Measurements from ENCODE around the gene MOCS1. TPM values are rescaled to one million over a fixed set of nuclear protein-coding genes. Genes with fewer than 3 reads are reported as not detected.

MOCS1 gene
- total and polyA plus RNA-seq, 2 experiments from 2014 or later, result 17.2 to 28.1 TPM

- TF ChIP-seq, protein P1, sequence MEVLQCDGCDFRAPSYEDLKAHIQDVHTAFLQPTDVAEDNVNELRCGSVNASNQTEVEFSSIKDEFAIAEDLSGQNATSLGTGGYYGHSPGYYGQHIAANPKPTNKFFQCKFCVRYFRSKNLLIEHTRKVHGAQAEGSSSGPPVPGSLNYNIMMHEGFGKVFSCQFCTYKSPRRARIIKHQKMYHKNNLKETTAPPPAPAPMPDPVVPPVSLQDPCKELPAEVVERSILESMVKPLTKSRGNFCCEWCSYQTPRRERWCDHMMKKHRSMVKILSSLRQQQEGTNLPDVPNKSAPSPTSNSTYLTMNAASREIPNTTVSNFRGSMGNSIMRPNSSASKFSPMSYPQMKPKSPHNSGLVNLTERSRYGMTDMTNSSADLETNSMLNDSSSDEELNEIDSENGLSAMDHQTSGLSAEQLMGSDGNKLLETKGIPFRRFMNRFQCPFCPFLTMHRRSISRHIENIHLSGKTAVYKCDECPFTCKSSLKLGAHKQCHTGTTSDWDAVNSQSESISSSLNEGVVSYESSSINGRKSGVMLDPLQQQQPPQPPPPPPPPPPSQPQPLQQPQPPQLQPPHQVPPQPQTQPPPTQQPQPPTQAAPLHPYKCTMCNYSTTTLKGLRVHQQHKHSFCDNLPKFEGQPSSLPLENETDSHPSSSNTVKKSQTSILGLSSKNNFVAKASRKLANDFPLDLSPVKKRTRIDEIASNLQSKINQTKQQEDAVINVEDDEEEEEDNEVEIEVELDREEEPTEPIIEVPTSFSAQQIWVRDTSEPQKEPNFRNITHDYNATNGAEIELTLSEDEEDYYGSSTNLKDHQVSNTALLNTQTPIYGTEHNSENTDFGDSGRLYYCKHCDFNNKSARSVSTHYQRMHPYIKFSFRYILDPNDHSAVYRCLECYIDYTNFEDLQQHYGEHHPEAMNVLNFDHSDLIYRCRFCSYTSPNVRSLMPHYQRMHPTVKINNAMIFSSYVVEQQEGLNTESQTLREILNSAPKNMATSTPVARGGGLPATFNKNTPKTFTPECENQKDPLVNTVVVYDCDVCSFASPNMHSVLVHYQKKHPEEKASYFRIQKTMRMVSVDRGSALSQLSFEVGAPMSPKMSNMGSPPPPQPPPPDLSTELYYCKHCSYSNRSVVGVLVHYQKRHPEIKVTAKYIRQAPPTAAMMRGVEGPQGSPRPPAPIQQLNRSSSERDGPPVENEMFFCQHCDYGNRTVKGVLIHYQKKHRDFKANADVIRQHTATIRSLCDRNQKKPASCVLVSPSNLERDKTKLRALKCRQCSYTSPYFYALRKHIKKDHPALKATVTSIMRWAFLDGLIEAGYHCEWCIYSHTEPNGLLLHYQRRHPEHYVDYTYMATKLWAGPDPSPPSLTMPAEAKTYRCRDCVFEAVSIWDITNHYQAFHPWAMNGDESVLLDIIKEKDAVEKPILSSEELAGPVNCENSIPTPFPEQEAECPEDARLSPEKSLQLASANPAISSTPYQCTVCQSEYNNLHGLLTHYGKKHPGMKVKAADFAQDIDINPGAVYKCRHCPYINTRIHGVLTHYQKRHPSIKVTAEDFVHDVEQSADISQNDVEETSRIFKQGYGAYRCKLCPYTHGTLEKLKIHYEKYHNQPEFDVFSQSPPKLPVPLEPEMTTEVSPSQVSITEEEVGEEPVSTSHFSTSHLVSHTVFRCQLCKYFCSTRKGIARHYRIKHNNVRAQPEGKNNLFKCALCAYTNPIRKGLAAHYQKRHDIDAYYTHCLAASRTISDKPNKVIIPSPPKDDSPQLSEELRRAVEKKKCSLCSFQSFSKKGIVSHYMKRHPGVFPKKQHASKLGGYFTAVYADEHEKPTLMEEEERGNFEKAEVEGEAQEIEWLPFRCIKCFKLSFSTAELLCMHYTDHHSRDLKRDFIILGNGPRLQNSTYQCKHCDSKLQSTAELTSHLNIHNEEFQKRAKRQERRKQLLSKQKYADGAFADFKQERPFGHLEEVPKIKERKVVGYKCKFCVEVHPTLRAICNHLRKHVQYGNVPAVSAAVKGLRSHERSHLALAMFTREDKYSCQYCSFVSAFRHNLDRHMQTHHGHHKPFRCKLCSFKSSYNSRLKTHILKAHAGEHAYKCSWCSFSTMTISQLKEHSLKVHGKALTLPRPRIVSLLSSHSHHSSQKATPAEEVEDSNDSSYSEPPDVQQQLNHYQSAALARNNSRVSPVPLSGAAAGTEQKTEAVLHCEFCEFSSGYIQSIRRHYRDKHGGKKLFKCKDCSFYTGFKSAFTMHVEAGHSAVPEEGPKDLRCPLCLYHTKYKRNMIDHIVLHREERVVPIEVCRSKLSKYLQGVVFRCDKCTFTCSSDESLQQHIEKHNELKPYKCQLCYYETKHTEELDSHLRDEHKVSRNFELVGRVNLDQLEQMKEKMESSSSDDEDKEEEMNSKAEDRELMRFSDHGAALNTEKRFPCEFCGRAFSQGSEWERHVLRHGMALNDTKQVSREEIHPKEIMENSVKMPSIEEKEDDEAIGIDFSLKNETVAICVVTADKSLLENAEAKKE (CRISPR knock-in tag; IDR thresholded peaks at IDR 0.05), result no peak
Measured at GRCh38 chr6:39941138-39941537, 6.9 kb upstream of the MOCS1 start (continued).

DNA sequence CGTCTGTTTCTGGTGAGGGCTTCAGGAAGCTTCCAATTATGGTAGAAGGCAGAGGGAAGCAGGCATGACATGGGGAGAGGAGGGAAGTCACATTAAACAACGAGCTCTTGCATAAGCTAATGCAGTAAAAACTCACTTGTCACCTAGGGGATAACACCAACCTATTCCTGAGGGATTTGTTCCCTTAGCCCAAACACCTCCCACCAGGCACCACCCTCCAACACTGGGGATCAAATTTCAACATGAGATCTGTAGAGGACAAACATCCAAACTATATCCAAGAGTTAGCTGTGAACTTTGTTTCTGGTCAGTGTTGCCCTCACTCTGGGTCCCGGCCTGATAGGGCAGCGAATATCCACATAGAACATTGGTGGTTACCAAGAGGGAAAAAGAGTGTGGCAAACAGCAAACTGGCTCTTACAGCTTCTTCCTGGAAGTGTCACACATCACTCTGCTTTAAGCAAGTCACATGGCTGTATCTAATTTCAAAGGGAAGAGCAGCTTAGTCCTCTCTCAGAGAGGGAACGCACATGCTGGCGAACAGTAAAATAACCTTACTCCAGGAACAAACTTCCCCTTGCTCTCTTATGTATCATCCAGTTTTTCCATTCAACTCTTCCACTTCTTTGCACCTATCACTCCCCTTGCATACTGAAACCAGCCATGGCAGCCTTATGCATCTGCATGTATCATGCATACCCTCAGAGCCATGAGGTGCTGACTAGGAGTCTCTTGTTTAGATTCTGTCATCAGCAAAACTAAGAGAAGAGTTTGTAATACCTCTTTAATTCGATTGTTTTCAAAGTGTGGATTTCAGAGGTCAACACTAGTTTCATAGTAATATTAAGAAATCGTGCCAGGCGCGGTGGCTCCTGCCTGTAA lies 4.8 kb upstream of the MOCS1 start:
- peaks cover 17% of the 10 kb centered on the region for H3K4me1 ChIP-seq (ENCODE audit: insufficient read depth)
- DNase-seq (ENCODE audit: low spot score) (peak; percentile 42), ATAC-seq (peak; percentile 28)
- Mint-ChIP-seq H3K9me3 (no peaks in the 10 kb centered on the region), H3K36me3 (ENCODE audit: low read depth) (no peaks in the 10 kb centered on the region), H3K4me3 (no peak overlapping the region), H3K27me3 (ENCODE audit: insufficient read depth, low read depth, poor library complexity) (no peaks in the 10 kb centered on the region), H3K4me1 (peaks cover 19% of the 10 kb centered on the region; the same call in 2 of the 3 replicates), H3K27ac (no peak overlapping the region)
- TF ChIP-seq ETS1 (IDR thresholded peaks at IDR 0.05) (no peak), ZNF331 (CRISPR knock-in tag; IDR thresholded peaks at IDR 0.05; ENCODE audit: low read depth) (no peak)
- TF ChIP-seq, protein P2, sequence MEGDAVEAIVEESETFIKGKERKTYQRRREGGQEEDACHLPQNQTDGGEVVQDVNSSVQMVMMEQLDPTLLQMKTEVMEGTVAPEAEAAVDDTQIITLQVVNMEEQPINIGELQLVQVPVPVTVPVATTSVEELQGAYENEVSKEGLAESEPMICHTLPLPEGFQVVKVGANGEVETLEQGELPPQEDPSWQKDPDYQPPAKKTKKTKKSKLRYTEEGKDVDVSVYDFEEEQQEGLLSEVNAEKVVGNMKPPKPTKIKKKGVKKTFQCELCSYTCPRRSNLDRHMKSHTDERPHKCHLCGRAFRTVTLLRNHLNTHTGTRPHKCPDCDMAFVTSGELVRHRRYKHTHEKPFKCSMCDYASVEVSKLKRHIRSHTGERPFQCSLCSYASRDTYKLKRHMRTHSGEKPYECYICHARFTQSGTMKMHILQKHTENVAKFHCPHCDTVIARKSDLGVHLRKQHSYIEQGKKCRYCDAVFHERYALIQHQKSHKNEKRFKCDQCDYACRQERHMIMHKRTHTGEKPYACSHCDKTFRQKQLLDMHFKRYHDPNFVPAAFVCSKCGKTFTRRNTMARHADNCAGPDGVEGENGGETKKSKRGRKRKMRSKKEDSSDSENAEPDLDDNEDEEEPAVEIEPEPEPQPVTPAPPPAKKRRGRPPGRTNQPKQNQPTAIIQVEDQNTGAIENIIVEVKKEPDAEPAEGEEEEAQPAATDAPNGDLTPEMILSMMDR (conservative IDR thresholded peaks at IDR 0.05; ENCODE audit: low read depth in 2 of 2), result no peak
- no peaks in the 10 kb centered on the region for H4K20me1 ChIP-seq (replicated peaks; ENCODE audit: insufficient read depth)
- no peaks in the 10 kb centered on the region for H3K36me3 ChIP-seq (ENCODE audit: insufficient read depth)
- peak overlapping the region; percentile 83 for H2AFZ ChIP-seq
- peak overlapping the region; percentile 23; the same call in 1 of the 2 replicates for H3K4me2 ChIP-seq
- no peaks in the 10 kb centered on the region for H3K27me3 ChIP-seq (ENCODE audit: insufficient read depth)
- no peak overlapping the region for H3K4me3 ChIP-seq
- 0 out of 2 replicates have a peak, but pooled peaks cover 2% of the 10 kb centered on the region for H3F3A ChIP-seq (replicated peaks; ENCODE audit: low read depth)
- peak overlapping the region; percentile 67 for H3K27ac ChIP-seq (ENCODE audit: low read depth)
- no peaks in the 10 kb centered on the region for H3K79me2 ChIP-seq (replicated peaks; ENCODE audit: insufficient read depth)
- H3K9me2 ChIP-seq (ENCODE audit: insufficient read depth), result peaks cover 14% of the 10 kb centered on the region
